H9 (cell line): ENCODE measurements around the gene PLA2G2F. TPM values are rescaled to one million over a fixed set of nuclear protein-coding genes. Genes with fewer than 3 reads are reported as not detected.

ENCODE experiments used
- DNase-seq: peaks from one replicate; pipeline ENCODE4 v3.0.0-alpha.2; 2017
- H2AFZ ChIP-seq: one replicate; pipeline ENCODE4 v1.6.1; 2013; ENCODE audit warnings: mild to moderate bottlenecking, low read length, control low read depth, moderate library complexity
- H2AK5ac ChIP-seq: 2 replicates; pipeline ENCODE4 v1.6.1; 2013; ENCODE audit warnings: low read length, control low read depth, mixed read lengths; ENCODE audit not compliant: insufficient read length
- H2BK120ac ChIP-seq: one replicate; pipeline ENCODE4 v1.6.1; 2013; ENCODE audit warnings: low read depth, mild to moderate bottlenecking, low read length, control low read depth, inconsistent platforms; ENCODE audit not compliant: poor library complexity, severe bottlenecking
- H2BK12ac ChIP-seq: 2 replicates; pipeline ENCODE4 v1.6.1; 2013; ENCODE audit warnings: low read length, control low read depth, mixed read lengths, low read depth; ENCODE audit not compliant: insufficient read length
- H2BK15ac ChIP-seq: 2 replicates; pipeline ENCODE4 v1.6.1; 2013; ENCODE audit warnings: low read depth, low read length, control low read depth
- H2BK20ac ChIP-seq: one replicate; pipeline ENCODE4 v1.6.1; 2013; ENCODE audit warnings: low read depth, mild to moderate bottlenecking, low read length, control low read depth, inconsistent platforms; ENCODE audit not compliant: poor library complexity, severe bottlenecking
- H2BK5ac ChIP-seq: 2 replicates; pipeline ENCODE4 v1.6.1; 2013; ENCODE audit warnings: low read length, control low read depth, mixed read lengths; ENCODE audit not compliant: insufficient read length
- H3K14ac ChIP-seq: 2 replicates; pipeline ENCODE4 v1.6.1; 2013; ENCODE audit warnings: low read length, control low read depth; ENCODE audit not compliant: insufficient read depth
- H3K18ac ChIP-seq: 2 replicates; pipeline ENCODE4 v1.6.1; 2013; ENCODE audit warnings: low read depth, mild to moderate bottlenecking, mixed read lengths, low read length, control low read depth; ENCODE audit not compliant: insufficient read length
- H3K23ac ChIP-seq: 2 replicates; pipeline ENCODE4 v1.6.1; 2013; ENCODE audit warnings: low read length, control low read depth, mixed read lengths, low read depth; ENCODE audit not compliant: insufficient read length
- H3K23me2 ChIP-seq: 2 replicates; pipeline ENCODE4 v1.6.1; 2013; ENCODE audit warnings: low read depth, mild to moderate bottlenecking, mixed read lengths, low read length, control low read depth; ENCODE audit not compliant: insufficient read length, poor library complexity, severe bottlenecking
- H3K27ac ChIP-seq: 2 replicates; pipeline ENCODE4 v1.5.1; 2013; ENCODE audit warnings: low read length, control low read depth, mixed read lengths, low read depth; ENCODE audit not compliant: insufficient read length
- H3K27me3 ChIP-seq: 2 replicates; pipeline ENCODE4 v1.6.1; 2013; ENCODE audit warnings: low read length, control low read depth, inconsistent platforms; ENCODE audit not compliant: insufficient read depth
- H3K4ac ChIP-seq: 2 replicates; pipeline ENCODE4 v1.6.1; 2013; ENCODE audit warnings: low read depth, mild to moderate bottlenecking, control low read depth, inconsistent platforms, low read length, moderate library complexity
- H3K4me1 ChIP-seq: 2 replicates; pipeline ENCODE4 v1.6.1; 2013; ENCODE audit warnings: low read length, control low read depth, inconsistent platforms; ENCODE audit not compliant: insufficient read depth
- H3K4me2 ChIP-seq: 2 replicates; pipeline ENCODE4 v1.6.1; 2013; ENCODE audit warnings: low read length, control low read depth, mixed read lengths; ENCODE audit not compliant: insufficient read length, insufficient read depth
- H3K56ac ChIP-seq: 2 replicates; pipeline ENCODE4 v1.6.1; 2013; ENCODE audit warnings: low read depth, mild to moderate bottlenecking, mixed read lengths, low read length, control low read depth; ENCODE audit not compliant: insufficient read length
- H3K79me1 ChIP-seq: 2 replicates; pipeline ENCODE4 v1.6.1; 2013; ENCODE audit warnings: low read depth, mild to moderate bottlenecking, moderate library complexity, low read length, control low read depth, inconsistent platforms; ENCODE audit not compliant: insufficient read depth, poor library complexity, severe bottlenecking
- H3K79me2 ChIP-seq: 2 replicates; pipeline ENCODE4 v1.6.1; 2013; ENCODE audit warnings: low read length, control low read depth, inconsistent platforms; ENCODE audit not compliant: insufficient read depth
- H3K9ac ChIP-seq: 2 replicates; pipeline ENCODE4 v1.6.1; 2013; ENCODE audit warnings: low read length, control low read depth, mixed read lengths; ENCODE audit not compliant: insufficient read length; ENCODE audit errors: extremely low read depth
- H3K9me3 ChIP-seq: one replicate; pipeline ENCODE4 v1.6.1; 2013; ENCODE audit warnings: low read depth, low read length, inconsistent platforms; ENCODE audit not compliant: control insufficient read depth
- H3T11ph ChIP-seq: one replicate; pipeline ENCODE4 v1.6.1; 2013; ENCODE audit warnings: mild to moderate bottlenecking, low read length, control low read depth, inconsistent platforms
- H4K20me1 ChIP-seq: one replicate; pipeline ENCODE4 v1.6.1; 2013; ENCODE audit not compliant: control insufficient read depth, insufficient read length, insufficient read depth
- H4K5ac ChIP-seq: 2 replicates; pipeline ENCODE4 v1.6.1; 2013; ENCODE audit warnings: low read depth, mild to moderate bottlenecking, mixed read lengths, low read length, control low read depth; ENCODE audit not compliant: insufficient read length
- H4K8ac ChIP-seq: replicated peaks from 2 replicates; pipeline ENCODE4 v1.6.1; 2013; ENCODE audit warnings: low read length, control low read depth, mixed read lengths, low read depth; ENCODE audit not compliant: insufficient read length
- H4K91ac ChIP-seq: 2 replicates; pipeline ENCODE4 v1.6.1; 2013; ENCODE audit warnings: low read depth, mild to moderate bottlenecking, moderate library complexity, mixed read lengths, low read length, control low read depth; ENCODE audit not compliant: insufficient read length
- H3K27ac Mint-ChIP-seq, 3 experiments: 2 replicates in 2 of 3; 3 replicates in 1 of 3; pipeline ENCODE4 v1.8.0; 2020 to 2021; ENCODE audit warnings: mixed read lengths in 3 of 3, mild to moderate bottlenecking in 1 of 3, moderate library complexity in 1 of 3
- H3K27me3 Mint-ChIP-seq: 2 replicates; pipeline ENCODE4 v1.8.0; 2021; ENCODE audit warnings: low read depth, mild to moderate bottlenecking, moderate library complexity, mixed read lengths
- H3K36me3 Mint-ChIP-seq, 3 experiments: 2 replicates in 2 of 3; 3 replicates in 1 of 3; pipeline ENCODE4 v1.8.0; 2020 to 2021; ENCODE audit warnings: low read depth in 3 of 3, mixed read lengths in 3 of 3; ENCODE audit not compliant: insufficient read depth in 1 of 3
- H3K4me1 Mint-ChIP-seq, 2 experiments: 2 replicates each; pipeline ENCODE4 v1.8.0; 2020; ENCODE audit warnings: mixed read lengths in 2 of 2
- H3K4me3 Mint-ChIP-seq, 2 experiments: 2 replicates in 1 of 2; 3 replicates in 1 of 2; pipeline ENCODE4 v1.8.0; 2020 to 2021; ENCODE audit warnings: mild to moderate bottlenecking in 2 of 2, mixed read lengths in 2 of 2, moderate library complexity in 1 of 2
- H3K9me3 Mint-ChIP-seq, 2 experiments: 2 replicates in 1 of 2; 3 replicates in 1 of 2; pipeline ENCODE4 v1.8.0; 2020; ENCODE audit warnings: mild to moderate bottlenecking in 2 of 2, mixed read lengths in 2 of 2, moderate library complexity in 1 of 2
- CTCF ChIP-seq: fragments of 200-600 bp; sonication (generic); conservative IDR thresholded peaks from 3 replicates; pipeline ENCODE4 v1.8.0; 2021; ENCODE audit warnings: antibody characterized with exemption, mild to moderate bottlenecking
- WGBS: extraction: QIAGEN DNeasy Blood & Tissue Kit; methylation state at CpG from one replicate; pipeline ENCODE4 v1.1.7; 2013; ENCODE audit warnings: missing lambda C conversion rate, low lambda C conversion rate, mixed read lengths; ENCODE audit not compliant: insufficient read length; ENCODE audit errors: extremely low coverage; 5-methylcytosine and 5-hydroxymethylcytosine counted together
- total RNA-seq: library from RNA; stranded (reverse); gene quantifications from 2 replicates; pipeline ENCODE4 v1.2.1, GENCODE V29; 2021

Gene PLA2G2F
- total RNA-seq, 1 experiment from 2014 or later: not detected

GRCh38 chr1:20102875-20103274 is 36.2 kb upstream of the PLA2G2F start:
- WGBS: no CpG with 5 or more reads among the region's 1 CpG
- H4K5ac ChIP-seq: no peak overlapping the region
- no peak overlapping the region for H3K27ac ChIP-seq
- no peaks in the 10 kb centered on the region for H3K79me1 ChIP-seq
- no peak for TF ChIP-seq CTCF
- Mint-ChIP-seq H3K27ac (no peak overlapping the region), H3K4me3 (no peak overlapping the region), H3K4me1 (peaks cover 6 to 8% of the 10 kb centered on the region in 2 experiments), H3K9me3 (peaks cover 12 to 24% of the 10 kb centered on the region in 2 experiments), H3K36me3 (peaks cover 4 to 7% (median 6%) of the 10 kb centered on the region in 3 experiments; a peak in 6 of 7 replicates), H3K27me3 (peaks cover 5% of the 10 kb centered on the region; the same call in 1 of the 2 replicates)
- no peak overlapping the region for H2BK15ac ChIP-seq
- DNase-seq: no peak
- no peaks in the 10 kb centered on the region for H3K4me1 ChIP-seq
- H2BK120ac ChIP-seq: no peak overlapping the region
- no peak overlapping the region for H2AFZ ChIP-seq
- H3K9me3 ChIP-seq: peaks cover 7% of the 10 kb centered on the region
- no peaks in the 10 kb centered on the region for H3K79me2 ChIP-seq
- H4K8ac ChIP-seq: no peak overlapping the region
- no peak overlapping the region for H3K14ac ChIP-seq
- no peak overlapping the region for H3K9ac ChIP-seq
- H3T11ph ChIP-seq: no peak overlapping the region
- H4K91ac ChIP-seq: no peak overlapping the region
- no peak overlapping the region for H2BK20ac ChIP-seq
- no peak overlapping the region for H2BK12ac ChIP-seq
- no peak overlapping the region for H2AK5ac ChIP-seq
- H3K27me3 ChIP-seq: no peaks in the 10 kb centered on the region
- no peak overlapping the region for H3K56ac ChIP-seq
- H3K4me2 ChIP-seq: no peak overlapping the region
- H3K23ac ChIP-seq: no peak overlapping the region
- H3K23me2 ChIP-seq: no peaks in the 10 kb centered on the region
- H4K20me1 ChIP-seq: no peaks in the 10 kb centered on the region
- H3K4ac ChIP-seq: no peak overlapping the region
- H2BK5ac ChIP-seq: no peak overlapping the region
- no peak overlapping the region for H3K18ac ChIP-seq
